ENCODE data around the gene RPS23. TPM values are rescaled to one million over a fixed set of nuclear protein-coding genes. Genes with fewer than 3 reads are reported as not detected.

RPS23 gene
- total and polyA plus RNA-seq, 2 of the 8 experiments (the other 6 are each of a cell fraction or from before 2014, with no cell fraction given): 2,559 to 4,867 TPM

GRCh38 chr5:82257729-82258128 is 20.4 kb downstream of the RPS23 start:
- no peak overlapping the region for H3K27ac ChIP-seq (ENCODE audit: low read depth, low read length)
- no peak for FAIRE-seq

More at GRCh38 chr5:82257729-82258128, 20.4 kb downstream of the RPS23 start:
- no peaks in the 10 kb centered on the region for H4K20me1 ChIP-seq (replicated peaks in 1 of 2; ENCODE audit: control insufficient read depth in 1 of 2, insufficient read depth in 2 of 2, low read length in 2 of 2)
- no peak overlapping the region for H3K23ac ChIP-seq (ENCODE audit: insufficient read length)
- no peak overlapping the region for H4K5ac ChIP-seq (ENCODE audit: insufficient read length, low read depth, low read length)
- no peaks in the 10 kb centered on the region for H3K79me1 ChIP-seq (ENCODE audit: low read depth, low read length)
- H4K91ac ChIP-seq (replicated peaks; ENCODE audit: insufficient read length, low read length): no peak overlapping the region
- H2BK20ac ChIP-seq (ENCODE audit: low read length): no peak overlapping the region
- no peak overlapping the region for H3K14ac ChIP-seq (ENCODE audit: insufficient read length)
- H2BK12ac ChIP-seq (ENCODE audit: low read depth, low read length): peak overlapping the region; percentile 85; the same call in 1 of the 2 replicates
- no peak overlapping the region for H3K18ac ChIP-seq (ENCODE audit: extremely low read depth, low read length)
- H2AFZ ChIP-seq (ENCODE audit: low read length): no peak overlapping the region
- no peak overlapping the region for H3K9ac ChIP-seq (replicated peaks in 1 of 4; ENCODE audit: extremely low read depth in 1 of 4, low read depth in 3 of 4, low read length in 3 of 4)
- no peak overlapping the region for H2BK15ac ChIP-seq (ENCODE audit: low read length)
- no peaks in the 10 kb centered on the region for H3K36me3 ChIP-seq (ENCODE audit: control insufficient read depth in 2 of 4, insufficient read depth in 4 of 4, low read length in 3 of 4)
- POLR2A ChIA-PET (ENCODE audit: partially characterized antibody): interaction anchor here (1.3 to 5.5 kb wide), 6 partner anchors 9 to 36 kb away, joined by 6 to 42 read pairs (median 10); partner anchors contain the start of gene RPS23
- no peak overlapping the region for H4K8ac ChIP-seq (ENCODE audit: extremely low read depth, insufficient read depth, low read length)
- H3K56ac ChIP-seq (replicated peaks; ENCODE audit: insufficient read length, low read depth, low read length): no peak overlapping the region
- H3K4ac ChIP-seq (replicated peaks; ENCODE audit: insufficient read length, low read depth, low read length): no peak overlapping the region
- H3K9me3 ChIP-seq (ENCODE audit: insufficient read depth in 2 of 2, low read depth in 1 of 2, low read length in 1 of 2): no peaks in the 10 kb centered on the region
- no peak overlapping the region for H2BK120ac ChIP-seq (replicated peaks; ENCODE audit: low read depth, low read length)
- CTCF ChIA-PET (ENCODE audit: partially characterized antibody): interaction anchor here (0.8 to 5.6 kb wide), 15 partner anchors 10 to 509 kb away, joined by 3 to 37 read pairs (median 6); partner anchors contain the start of gene RPS23
- H3K27me3 ChIP-seq (replicated peaks in 1 of 4; ENCODE audit: control insufficient read depth in 3 of 4, extremely low read depth in 1 of 4, insufficient read depth in 3 of 4, low read length in 3 of 4): no peaks in the 10 kb centered on the region
- WGBS, 2 experiments (ENCODE audit: extremely low coverage in 1 of 2, insufficient coverage in 1 of 2, insufficient read length in 1 of 2, insufficient replicate concordance in 2 of 2, low coverage in 1 of 2, low lambda C conversion rate in 2 of 2, missing lambda C conversion rate in 1 of 2): 71% methylated on average over 3 of the region's 3 CpGs; no CpG with 5 or more reads in 1 of the 2 experiments
- H3K23me2 ChIP-seq (ENCODE audit: low read depth, low read length): no peaks in the 10 kb centered on the region
- H3K4me2 ChIP-seq (ENCODE audit: insufficient read depth in 1 of 2, low read depth in 2 of 2, low read length in 2 of 2): 0 out of 4 replicates have a peak overlapping the region, but pooled peaks of 1 of the 2 experiments have one; percentile 7
- peak; percentile 73 for TF ChIP-seq TEAD4 (IDR thresholded peaks at IDR 0.05; ENCODE audit: low read depth, low read length)
- TF ChIP-seq MAX (IDR thresholded peaks at IDR 0.05): peak; percentile 70
- TF ChIP-seq TAF1 (IDR thresholded peaks at IDR 0.05; ENCODE audit: low read depth, low read length): no peak
- no peak for TF ChIP-seq CHD2 (IDR thresholded peaks at IDR 0.05; ENCODE audit: low read length)
- no peaks in the 10 kb centered on the region for H3K79me2 ChIP-seq (ENCODE audit: control insufficient read depth in 1 of 2, insufficient read depth in 2 of 2, low read length in 2 of 2)
- 0 out of 8 replicates have a peak overlapping the region, but pooled peaks of 1 of the 4 experiments have one; percentile 5 for H3K4me3 ChIP-seq (ENCODE audit: extremely low read depth in 1 of 4, insufficient read depth in 2 of 4, low read depth in 3 of 4, low read length in 4 of 4)
- DNase-seq (ENCODE audit: low read depth in 1 of 2, low spot score in 2 of 2): no peak
- H2BK5ac ChIP-seq (ENCODE audit: low read depth, low read length): no peak overlapping the region
- H2AK5ac ChIP-seq (ENCODE audit: low read depth, low read length): no peak overlapping the region
- H3K4me1 ChIP-seq (replicated peaks in 1 of 4; ENCODE audit: control insufficient read depth in 3 of 4, insufficient read depth in 4 of 4, low read length in 3 of 4): peaks cover 0 to 14% (median 6%) of the 10 kb centered on the region in 4 experiments
